DMS 273 (cell line): ENCODE measurements around the gene GALK2.
"Not testable (repeated sequence)": the region's sequence is repeated elsewhere in the genome, so short reads cannot be mapped to it uniquely, and the experiment has no call there.

Experiments
- DNase-seq: peaks from one replicate; lab custom pipeline; 2025; ENCODE audit not compliant: unreplicated experiment; lab: John Stamatoyannopoulos, UW

The GALK2 gene

GRCh38 chr15:49215768-49216739 lies 46.0 kb downstream of the GALK2 start:
- DNase-seq = peak; percentile 53

- DNase-seq = peak; percentile 31
Measured at GRCh38 chr15:49223536-49224274, 53.7 kb downstream of the GALK2 start.

GRCh38 chr15:49225572-49226281 lies 55.7 kb downstream of the GALK2 start:
- DNase-seq = peak; percentile 82

- no peak for DNase-seq
Measured at GRCh38 chr15:49227602-49228001, 57.6 kb downstream of the GALK2 start.

GRCh38 chr15:49229922-49230321 lies 59.9 kb downstream of the GALK2 start:
- DNase-seq = no peak

- no peak for DNase-seq
Measured at GRCh38 chr15:49232236-49232806, 62.3 kb downstream of the GALK2 start.

GRCh38 chr15:49235446-49236124 lies 65.5 kb downstream of the GALK2 start:
- peak; percentile 77 for DNase-seq

GRCh38 chr15:49236869-49237268 lies 66.8 kb downstream of the GALK2 start:
- DNase-seq = peak; percentile 21

GRCh38 chr15:49238342-49238741 lies 68.3 kb downstream of the GALK2 start:
- peak; percentile 88 for DNase-seq

- DNase-seq = no peak
Measured at GRCh38 chr15:49239105-49239504, 69.1 kb downstream of the GALK2 start.

GRCh38 chr15:49242820-49243219 lies 72.8 kb downstream of the GALK2 start:
- DNase-seq = peak; percentile 6

- no peak for DNase-seq
Measured at GRCh38 chr15:49247556-49248110, 77.6 kb downstream of the GALK2 start.

- DNase-seq = peak; percentile 3
Measured at GRCh38 chr15:49248291-49248690, 78.2 kb downstream of the GALK2 start.

- DNase-seq = peak; percentile 64
Measured at GRCh38 chr15:49255966-49256759, 86.1 kb downstream of the GALK2 start.

- DNase-seq = not testable (repeated sequence)
Measured at GRCh38 chr15:49265117-49265516, 95.1 kb downstream of the GALK2 start.

GRCh38 chr15:49265911-49266310 lies 95.9 kb downstream of the GALK2 start:
- peak; percentile 28 for DNase-seq

GRCh38 chr15:49270541-49271421 lies 100.7 kb downstream of the GALK2 start:
- no peak for DNase-seq

GRCh38 chr15:49273734-49274318 lies 103.8 kb downstream of the GALK2 start:
- DNase-seq = no peak
